A549 (cell line): ENCODE results near the gene CLSTN2.

Source experiments
- BHLHE40 ChIP-seq: IDR thresholded peaks from 2 replicates; pipeline ENCODE4 v1.6.1; 2012; ENCODE audit warnings: low read depth, low read length, inconsistent platforms
- CEBPB ChIP-seq, 2 experiments: fragments of >200 bp in 1 of 2; sonication (Bioruptor Twin) in 1 of 2; formaldehyde crosslinking in 1 of 2; IDR thresholded peaks; 2 replicates each; pipeline ENCODE4 v1.6.1; 2012 to 2016
- CTCF ChIP-seq: fragments of >200 bp; sonication (Bioruptor Twin); formaldehyde crosslinking; IDR thresholded peaks from 3 replicates; pipeline ENCODE4 v1.5.1; 2016
- E2F6 ChIP-seq: IDR thresholded peaks from 2 replicates; pipeline ENCODE4 v1.6.1; 2012; ENCODE audit warnings: low read depth, borderline replicate concordance
- MAX ChIP-seq: IDR thresholded peaks from 2 replicates; pipeline ENCODE4 v1.6.1; 2012
- MYC ChIP-seq: IDR thresholded peaks from 2 replicates; pipeline ENCODE4 v1.6.1; 2012; ENCODE audit warnings: mild to moderate bottlenecking, inconsistent platforms, low read length, improper control_type of control experiment, borderline replicate concordance
- POLR2A ChIP-seq: IDR thresholded peaks from 2 replicates; pipeline ENCODE4 v1.6.1; 2012; ENCODE audit warnings: mild to moderate bottlenecking, low read length
- REST ChIP-seq: fragments of 200-600 bp; sonication (generic); IDR thresholded peaks from 2 replicates; pipeline ENCODE4 v1.6.1; 2016; ENCODE audit warnings: antibody characterized with exemption, mild to moderate bottlenecking, moderate library complexity

GRCh38 chr3:140466535-140466934 lies 531.5 kb downstream of the CLSTN2 start:
- TF ChIP-seq CTCF (no peak), POLR2A (no peak), E2F6 (no peak), MAX (no peak), CEBPB (IDR thresholded peaks at IDR 0.05) (no peak), REST (no peak), BHLHE40 (no peak), MYC (no peak)
